Gastrocnemius medialis (tissue), 4 donors: ENCODE data around the gene ZPLD1. TPM values are rescaled to one million over a fixed set of nuclear protein-coding genes. Genes with fewer than 3 reads are reported as not detected.

Experiments used
- ATAC-seq, 2 donors: fragments of 150-250 bp; one replicate each; pipeline ENCODE4 v1.9.1; 2016
- DNase-seq, 2 donors: peaks; one replicate each; pipeline ENCODE4 v3.0.0-alpha.2; 2019
- H3K27ac ChIP-seq, 4 donors: fragments of 200-600 bp; sonication (generic); 1 replicate in 1 of 4; 2 replicates in 3 of 4; pipeline ENCODE4 v1.5.1; 2016 to 2018; ENCODE audit warnings: mild to moderate bottlenecking in 2 of 4, moderate library complexity in 1 of 4
- H3K27me3 ChIP-seq, 3 donors: fragments of 200-600 bp; sonication (generic) in 2 of 3; 1 replicate in 1 of 3; 2 replicates in 2 of 3; pipeline versions ENCODE4 v1.5.1 to v1.6.0; 2016 to 2019; ENCODE audit warnings: mild to moderate bottlenecking in 1 of 3, moderate library complexity in 1 of 3
- H3K36me3 ChIP-seq, 2 donors: fragments of 200-600 bp; sonication (generic) in 1 of 2; one replicate each; pipeline ENCODE4 v1.5.1; 2017 to 2018
- H3K4me1 ChIP-seq, 2 donors: fragments of 200-600 bp; sonication (generic) in 1 of 2; one replicate each; pipeline ENCODE4 v1.5.1; 2016 to 2017; ENCODE audit warnings: mild to moderate bottlenecking in 2 of 2
- H3K4me3 ChIP-seq, 4 donors: fragments of 200-600 bp; sonication (generic) in 3 of 4; 1 replicate in 1 of 4; 2 replicates in 3 of 4; pipeline ENCODE4 v1.5.1; 2016 to 2019; ENCODE audit warnings: mild to moderate bottlenecking in 2 of 4
- H3K9me3 ChIP-seq, 3 donors: fragments of 200-600 bp; sonication (generic) in 2 of 3; 1 replicate in 1 of 3; 2 replicates in 2 of 3; pipeline ENCODE4 v1.5.1; 2016 to 2019
- CTCF ChIP-seq, 5 experiments: fragments of 450-650 bp in 3 of 5; fragments of 200-600 bp in 2 of 5; sonication (generic) in 2 of 5; IDR thresholded peaks in 4 of 5; conservative IDR thresholded peaks in 1 of 5; 1 replicate in 4 of 5; 2 replicates in 1 of 5; pipeline ENCODE4 v1.5.1; 2016 to 2019; ENCODE audit warnings: antibody characterized with exemption in 5 of 5, mild to moderate bottlenecking in 3 of 5, moderate library complexity in 3 of 5
- POLR2A ChIP-seq, 2 donors: fragments of 450-650 bp; IDR thresholded peaks; one replicate each; pipeline ENCODE4 v1.6.1; 2017; ENCODE audit warnings: antibody characterized with exemption in 2 of 2, mild to moderate bottlenecking in 2 of 2, moderate library complexity in 2 of 2
- in situ Hi-C, 4 donors: fragments of 200-750 bp; cut with MboI; loops; one replicate each; pipeline versions ENCODE4 v1.15.0 to v1.8.0; 2017; ENCODE audit warnings: low sequenced_read_pairs in 4 of 4
- intact Hi-C: fragments of 100-400 bp; cut with DNase I; formaldehyde crosslinking; loops from one replicate; pipeline ENCODE4 v1.15.1; 2023; ENCODE audit warnings: low total_unique reads
- total RNA-seq, 4 donors: library from RNA; depleted of rRNA; stranded (reverse); fragments of >200 nt; gene quantifications; one replicate each; pipeline versions ENCODE4 v1.1.0 to v1.2.3, GENCODE V29; 2016

ZPLD1 gene
- total RNA-seq, 4 donors from 2014 or later, result 0.07 to 0.09 TPM; not detected in 2

- TF ChIP-seq POLR2A (IDR thresholded peaks at IDR 0.05), result no peak
- no peak for TF ChIP-seq CTCF (IDR thresholded peaks at IDR 0.05 in 4 of 5, conservative IDR thresholded peaks at IDR 0.05 in 1 of 5)
- ATAC-seq, result no peak
- no peak overlapping the region for H3K4me3 ChIP-seq
- no peaks in the 10 kb centered on the region for H3K27me3 ChIP-seq
- no peaks in the 10 kb centered on the region for H3K36me3 ChIP-seq
- no peaks in the 10 kb centered on the region for H3K9me3 ChIP-seq
- no peak overlapping the region for H3K27ac ChIP-seq
- intact Hi-C loops (no loop called here), in situ Hi-C loops (no loop called here)
- H3K4me1 ChIP-seq, result no peaks in the 10 kb centered on the region
- no peak for DNase-seq
Observed at GRCh38 chr3:102512734-102513504, 78.1 kb downstream of the ZPLD1 start.

GRCh38 chr3:102514241-102514640 is 79.4 kb downstream of the ZPLD1 start:
- intact Hi-C loops, result no loop called here
- no peak overlapping the region for H3K27ac ChIP-seq
- DNase-seq (no peak), ATAC-seq (no peak)
- no peaks in the 10 kb centered on the region for H3K9me3 ChIP-seq
- no peaks in the 10 kb centered on the region for H3K4me1 ChIP-seq
- no peak for TF ChIP-seq POLR2A (IDR thresholded peaks at IDR 0.05)
- TF ChIP-seq CTCF (IDR thresholded peaks at IDR 0.05 in 4 of 5, conservative IDR thresholded peaks at IDR 0.05 in 1 of 5), result no peak
- H3K27me3 ChIP-seq, result no peaks in the 10 kb centered on the region
- H3K4me3 ChIP-seq, result no peak overlapping the region
- no peaks in the 10 kb centered on the region for H3K36me3 ChIP-seq
- in situ Hi-C loops, result no loop called here

GRCh38 chr3:102521246-102521645 is 86.4 kb downstream of the ZPLD1 start:
- intact Hi-C loops, result no loop called here
- no peaks in the 10 kb centered on the region for H3K4me1 ChIP-seq
- no peak for ATAC-seq

GRCh38 chr3:102525624-102526023 is 90.8 kb downstream of the ZPLD1 start:
- TF ChIP-seq POLR2A (IDR thresholded peaks at IDR 0.05) (no peak), CTCF (IDR thresholded peaks at IDR 0.05 in 4 of 5, conservative IDR thresholded peaks at IDR 0.05 in 1 of 5) (no peak)
- Histone ChIP-seq H3K27me3 (no peaks in the 10 kb centered on the region), H3K9me3 (no peaks in the 10 kb centered on the region), H3K27ac (no peak overlapping the region), H3K4me1 (no peaks in the 10 kb centered on the region), H3K4me3 (no peak overlapping the region), H3K36me3 (no peaks in the 10 kb centered on the region)
- in situ Hi-C loops, result loop anchor here in 3 of 4 donors (25.0 kb wide), 1 partner anchor 713 kb away; no protein-coding TSS in a partner anchor
- DNase-seq, result no peak
- intact Hi-C loops, result no loop called here
- no peak for ATAC-seq

More at GRCh38 chr3:102521246-102521645, 86.4 kb downstream of the ZPLD1 start:
- no peak overlapping the region for H3K27ac ChIP-seq
- H3K36me3 ChIP-seq, result no peaks in the 10 kb centered on the region
- no peaks in the 10 kb centered on the region for H3K9me3 ChIP-seq
- in situ Hi-C loops, result no loop called here
- TF ChIP-seq CTCF (IDR thresholded peaks at IDR 0.05 in 4 of 5, conservative IDR thresholded peaks at IDR 0.05 in 1 of 5), result no peak
- no peak for TF ChIP-seq POLR2A (IDR thresholded peaks at IDR 0.05)
- no peak overlapping the region for H3K4me3 ChIP-seq
- no peaks in the 10 kb centered on the region for H3K27me3 ChIP-seq
- DNase-seq, result no peak
